GM10847 (cell line): ENCODE measurements around the gene PLAC1.

ENCODE experiments used
- POLR2A ChIP-seq: IDR thresholded peaks from 2 replicates; pipeline ENCODE4 v1.6.1; 2011; ENCODE audit not compliant: insufficient read length; ENCODE audit errors: extremely low read depth

PLAC1 gene, protein sequence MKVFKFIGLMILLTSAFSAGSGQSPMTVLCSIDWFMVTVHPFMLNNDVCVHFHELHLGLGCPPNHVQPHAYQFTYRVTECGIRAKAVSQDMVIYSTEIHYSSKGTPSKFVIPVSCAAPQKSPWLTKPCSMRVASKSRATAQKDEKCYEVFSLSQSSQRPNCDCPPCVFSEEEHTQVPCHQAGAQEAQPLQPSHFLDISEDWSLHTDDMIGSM

DNA sequence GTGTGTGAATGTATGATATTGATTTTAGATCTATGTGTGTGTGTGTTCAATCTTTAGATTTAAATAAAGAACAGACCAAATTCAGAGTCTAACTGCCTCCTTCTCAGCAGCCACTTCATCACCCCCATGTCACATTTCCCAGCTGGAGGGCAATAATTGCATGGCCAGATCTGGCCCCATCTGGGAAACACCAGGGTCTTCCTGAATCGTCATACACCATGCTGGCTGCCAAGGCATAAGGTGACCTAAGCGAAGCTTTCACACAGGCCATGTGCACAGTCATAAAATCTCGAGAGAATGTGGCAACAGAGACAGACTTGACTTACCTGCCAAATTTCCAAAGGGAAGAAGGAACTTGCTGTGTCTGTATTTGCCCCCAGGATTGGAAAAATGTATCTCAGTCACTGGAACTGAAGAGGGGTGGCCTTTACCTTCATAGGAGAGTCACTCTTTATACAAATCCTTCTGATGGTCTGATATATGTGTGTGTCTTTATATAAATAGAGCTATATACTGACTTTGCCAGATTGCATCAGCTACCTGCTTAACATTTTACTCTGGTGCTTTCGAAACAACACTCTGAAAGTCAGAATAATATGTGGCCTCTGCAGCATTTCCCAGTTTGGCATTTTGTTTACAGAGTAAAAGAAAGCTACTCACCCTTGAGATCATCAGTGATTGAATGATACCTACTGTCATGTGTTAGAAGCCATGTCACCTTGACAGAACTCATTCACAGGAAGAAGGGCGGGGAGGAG is at the start of gene PLAC1:
TSS of gene PLAC1 (minus strand) at position 470 of the 758 bp plus-strand sequence. CDS start 91,789 bp downstream, outside the sequence.
- TF ChIP-seq POLR2A: no peak

DNA sequence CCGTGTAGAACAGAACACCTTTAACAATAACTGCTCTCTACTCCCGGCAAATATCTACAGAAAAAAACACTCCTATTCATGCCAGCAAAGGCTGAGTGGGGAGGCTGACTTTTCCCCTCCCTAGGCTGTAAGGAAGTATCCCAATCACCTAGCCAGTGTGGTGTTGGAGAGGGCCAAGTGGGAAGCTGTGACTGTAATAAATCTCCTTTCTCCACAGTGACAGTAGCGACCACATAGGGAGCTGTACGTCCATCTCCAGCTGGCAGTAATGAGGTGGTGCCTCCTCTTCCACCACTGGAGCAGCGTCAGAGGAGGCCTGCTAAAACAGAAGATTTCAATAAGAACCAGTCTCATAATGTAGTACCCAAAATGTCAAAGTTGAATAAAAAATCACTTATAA is 47.9 kb upstream of the PLAC1 start:
- TF ChIP-seq POLR2A: no peak

DNA sequence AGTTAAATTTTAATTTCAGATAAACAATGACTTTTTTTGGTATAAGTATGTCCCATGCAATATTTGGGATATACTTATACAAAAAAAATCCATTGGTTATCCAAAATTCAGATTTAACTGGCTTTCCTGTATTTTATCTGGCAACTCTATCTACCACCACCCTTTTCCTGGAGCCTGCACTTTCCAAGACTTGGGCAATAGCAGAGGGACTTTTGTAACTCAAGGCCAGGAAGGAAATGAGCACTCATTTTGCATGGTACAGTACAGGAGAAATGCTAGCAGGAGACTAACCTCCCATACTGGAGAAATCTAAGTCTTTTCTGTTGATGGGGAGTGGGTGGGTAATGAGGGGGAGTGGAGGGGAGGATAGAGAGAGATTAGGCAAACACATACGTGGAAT is 37.7 kb upstream of the PLAC1 start:
- TF ChIP-seq POLR2A: no peak

DNA sequence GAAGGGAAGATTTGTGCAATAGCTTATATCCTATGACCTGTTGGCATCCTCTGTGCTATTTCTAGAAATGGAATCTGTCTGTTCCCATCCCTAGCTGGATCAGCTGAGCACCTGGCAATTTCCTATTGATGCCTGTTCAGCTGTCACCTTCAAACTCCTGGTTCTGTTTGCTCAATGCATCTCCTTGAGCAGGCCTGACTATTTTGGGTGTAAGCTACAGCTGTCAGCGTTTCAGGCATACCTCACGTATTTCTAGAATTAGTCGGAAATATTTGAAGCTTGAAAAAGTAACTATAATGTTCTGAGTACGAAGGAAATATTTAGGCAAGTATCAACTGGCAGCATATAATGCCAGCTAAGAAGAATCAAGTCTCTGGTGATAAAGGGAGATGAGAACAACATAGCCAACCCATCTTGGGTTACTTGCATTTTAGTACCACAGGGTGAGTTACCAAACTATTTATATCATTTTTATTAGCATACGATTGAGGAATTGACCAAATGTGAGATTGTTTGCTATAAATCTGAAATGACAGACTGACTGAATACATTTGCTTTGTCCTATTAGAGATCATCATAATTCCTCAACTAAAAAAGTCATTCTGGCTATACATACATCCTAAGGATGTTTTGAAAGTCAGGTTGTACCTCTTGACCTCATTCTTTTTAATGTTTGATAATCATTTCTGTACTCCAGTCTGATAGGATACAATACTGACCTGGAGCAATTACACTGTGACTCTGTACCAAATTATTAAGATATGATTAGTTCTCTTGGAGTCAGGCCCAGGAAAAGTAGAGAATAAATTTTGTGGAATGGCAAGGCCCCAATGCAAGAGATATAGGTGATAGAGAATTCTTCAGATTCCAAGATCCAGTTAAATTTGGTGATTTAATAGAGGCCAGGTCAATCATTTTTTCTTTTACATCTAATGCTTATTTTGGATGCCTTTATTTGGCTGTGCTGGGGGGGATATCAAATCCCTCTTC is 36.4 kb upstream of the PLAC1 start:
- no peak for TF ChIP-seq POLR2A

DNA sequence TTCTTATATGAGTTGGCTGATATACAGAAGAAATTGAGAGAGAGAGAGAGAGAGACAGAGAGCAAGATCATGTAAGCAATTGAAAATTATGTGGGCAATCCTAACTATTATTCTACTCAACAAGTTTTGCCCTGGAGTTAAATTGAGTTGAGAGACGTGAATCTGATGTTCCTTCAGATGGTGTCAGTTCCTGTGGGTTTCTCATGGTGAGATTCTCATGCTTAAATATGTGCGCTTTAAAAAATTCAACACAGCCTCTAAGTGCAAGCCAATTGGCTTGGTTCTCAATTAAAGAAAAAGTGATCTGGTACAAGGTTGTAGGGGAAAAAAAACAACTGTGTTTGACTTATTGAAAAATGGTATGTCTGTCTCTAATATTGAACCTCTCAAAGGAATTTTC is 35.4 kb upstream of the PLAC1 start:
- no peak for TF ChIP-seq POLR2A

DNA sequence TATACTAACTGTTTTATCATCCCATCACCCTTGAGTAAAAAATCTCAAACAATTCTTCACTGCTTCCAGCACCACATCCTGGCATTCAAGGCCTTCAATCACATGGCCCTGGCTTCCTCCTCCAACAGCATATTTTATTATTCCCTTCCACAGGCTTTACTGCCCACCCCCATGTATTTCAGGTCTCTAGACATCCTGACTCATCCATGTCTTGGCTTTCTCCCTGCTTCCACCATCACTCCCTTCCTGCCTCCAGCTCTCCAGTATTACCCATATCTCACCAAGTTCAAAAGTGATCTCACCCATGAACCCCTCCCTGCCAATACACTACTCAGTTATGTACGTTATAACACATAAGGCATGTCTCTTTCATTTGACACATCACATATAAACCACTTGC is 34.7 kb upstream of the PLAC1 start:
- no peak for TF ChIP-seq POLR2A

DNA sequence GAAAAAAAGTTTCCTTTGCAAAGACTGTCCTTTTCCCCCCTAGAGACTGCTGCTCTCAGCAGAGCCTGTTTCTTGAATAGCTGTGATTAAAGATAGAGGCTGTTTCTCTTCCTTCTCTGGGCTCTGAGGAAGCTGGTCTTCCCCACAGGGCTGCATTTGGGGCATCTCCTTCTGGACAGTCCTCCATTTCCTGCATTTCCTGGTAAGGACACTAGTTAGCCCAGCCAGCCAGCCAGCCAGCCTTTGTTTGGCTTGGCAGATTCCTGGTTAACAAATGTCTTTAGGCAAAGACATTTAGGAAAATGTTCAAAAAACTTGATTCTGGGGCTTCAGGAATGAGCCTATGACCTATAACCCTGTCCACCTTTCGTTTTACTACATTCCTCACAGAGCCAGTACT is 34.0 kb upstream of the PLAC1 start:
- TF ChIP-seq POLR2A: no peak

DNA sequence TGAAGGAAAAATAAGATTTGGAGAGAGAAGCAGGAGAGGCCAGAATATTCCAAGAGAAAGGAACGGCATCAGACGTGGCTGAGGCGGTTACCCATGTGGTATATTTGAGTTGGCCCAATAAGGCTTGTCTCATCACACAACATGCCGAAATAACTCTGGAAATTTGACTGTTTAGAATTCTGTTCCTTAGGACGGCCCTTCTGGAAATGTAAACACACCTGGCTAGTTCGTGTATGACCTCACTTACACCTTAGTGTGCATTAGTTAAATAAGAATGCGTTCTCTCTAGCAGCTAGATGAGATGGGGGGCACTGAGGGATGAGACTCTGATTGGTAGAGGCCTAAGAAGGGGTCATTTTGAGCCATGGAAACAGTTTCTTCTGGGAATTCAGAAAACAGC is 33.2 kb upstream of the PLAC1 start:
- no peak for TF ChIP-seq POLR2A

DNA sequence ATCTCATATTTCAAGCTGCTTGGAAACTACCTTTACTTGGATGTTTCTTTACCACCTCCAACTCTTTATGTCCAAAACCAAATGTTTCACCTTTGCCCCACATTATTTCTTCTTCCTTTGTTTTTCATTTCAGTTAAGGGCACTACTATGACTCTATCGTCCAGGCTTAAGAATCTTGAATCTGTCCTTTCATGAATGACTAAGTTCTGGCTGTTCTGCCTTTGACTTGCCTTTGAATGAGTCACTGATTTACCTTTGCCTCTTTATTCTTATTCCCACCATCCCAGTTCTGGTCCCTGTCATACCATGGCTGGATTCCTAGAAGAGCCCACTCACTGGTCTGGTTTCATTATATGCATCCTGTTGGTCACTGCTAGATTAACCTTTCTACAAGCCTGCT is 30.6 kb upstream of the PLAC1 start:
- no peak for TF ChIP-seq POLR2A

DNA sequence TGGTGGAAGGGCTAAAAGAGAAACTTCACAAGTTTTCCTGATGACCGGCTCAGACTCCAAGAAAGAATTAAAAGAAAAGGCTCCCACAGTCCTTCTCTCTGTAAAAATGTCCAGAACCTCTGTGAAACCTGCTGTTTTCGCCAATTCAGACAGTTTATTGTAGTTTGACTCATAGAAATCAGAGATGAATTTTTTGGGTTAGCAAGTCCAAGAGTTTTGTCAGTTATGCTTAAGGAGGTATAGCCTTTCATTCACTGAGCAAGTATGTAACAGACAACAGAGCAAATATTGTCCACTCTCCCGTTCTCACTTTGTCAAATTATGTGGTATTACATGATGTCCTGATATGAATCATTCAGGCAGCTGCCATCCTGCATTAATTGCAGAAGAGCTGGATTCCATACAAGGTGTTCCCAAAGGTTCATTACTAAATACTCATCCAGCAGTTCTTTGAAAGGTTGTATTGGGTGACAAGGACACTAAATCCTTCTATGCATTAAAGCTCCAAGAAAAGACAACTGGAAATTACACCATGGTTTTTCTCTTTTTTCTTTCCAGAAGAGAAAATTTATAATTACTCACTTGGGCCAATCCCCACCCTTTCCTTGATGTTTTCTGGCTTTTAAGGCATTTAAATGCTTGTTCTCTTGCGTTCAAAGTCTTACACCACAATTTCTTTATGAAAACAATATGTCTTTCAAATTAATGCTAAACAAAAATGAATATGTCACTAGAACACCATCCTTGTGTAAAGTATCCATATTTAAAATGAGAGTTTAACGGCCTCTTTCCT is 30.0 kb upstream of the PLAC1 start:
- TF ChIP-seq POLR2A: no peak

DNA sequence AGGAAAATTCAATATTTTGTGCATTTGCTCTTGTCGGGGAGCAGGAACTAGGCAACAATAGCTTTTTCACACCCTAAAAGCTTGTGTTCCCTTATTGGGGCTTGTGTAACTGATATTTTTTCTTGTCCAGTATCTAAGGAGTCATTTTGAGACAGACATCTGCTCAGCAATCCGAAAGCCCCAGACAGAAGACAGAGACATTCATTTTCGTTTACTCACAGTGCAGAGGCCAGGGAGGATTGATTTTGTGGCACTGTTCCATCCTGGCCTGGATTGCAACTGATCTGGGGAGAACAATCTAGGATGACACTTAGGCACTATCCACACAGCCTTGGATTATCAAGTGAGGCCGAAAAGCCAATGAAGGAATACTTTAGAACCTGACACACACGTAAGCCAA is 27.4 kb upstream of the PLAC1 start:
- no peak for TF ChIP-seq POLR2A

DNA sequence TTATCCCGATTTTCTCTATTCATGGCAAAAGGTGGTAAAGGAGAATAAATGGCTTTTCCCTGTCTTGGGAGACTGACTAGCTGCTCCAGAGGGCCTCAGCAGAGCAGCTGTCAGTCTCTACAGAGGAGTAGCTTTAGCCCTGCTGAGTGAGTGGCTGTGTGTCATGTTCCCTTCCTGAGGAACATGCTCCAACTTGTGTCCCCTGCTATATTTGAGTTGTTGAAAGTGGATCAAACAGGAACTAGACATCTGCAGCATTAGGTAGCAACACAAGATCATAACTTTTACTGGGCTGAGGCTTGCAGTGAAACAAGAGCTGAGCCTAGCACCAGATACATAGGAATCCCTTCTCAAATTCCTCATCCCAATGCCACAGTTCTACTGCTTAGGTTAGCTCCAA is 26.7 kb upstream of the PLAC1 start:
- TF ChIP-seq POLR2A: no peak

DNA sequence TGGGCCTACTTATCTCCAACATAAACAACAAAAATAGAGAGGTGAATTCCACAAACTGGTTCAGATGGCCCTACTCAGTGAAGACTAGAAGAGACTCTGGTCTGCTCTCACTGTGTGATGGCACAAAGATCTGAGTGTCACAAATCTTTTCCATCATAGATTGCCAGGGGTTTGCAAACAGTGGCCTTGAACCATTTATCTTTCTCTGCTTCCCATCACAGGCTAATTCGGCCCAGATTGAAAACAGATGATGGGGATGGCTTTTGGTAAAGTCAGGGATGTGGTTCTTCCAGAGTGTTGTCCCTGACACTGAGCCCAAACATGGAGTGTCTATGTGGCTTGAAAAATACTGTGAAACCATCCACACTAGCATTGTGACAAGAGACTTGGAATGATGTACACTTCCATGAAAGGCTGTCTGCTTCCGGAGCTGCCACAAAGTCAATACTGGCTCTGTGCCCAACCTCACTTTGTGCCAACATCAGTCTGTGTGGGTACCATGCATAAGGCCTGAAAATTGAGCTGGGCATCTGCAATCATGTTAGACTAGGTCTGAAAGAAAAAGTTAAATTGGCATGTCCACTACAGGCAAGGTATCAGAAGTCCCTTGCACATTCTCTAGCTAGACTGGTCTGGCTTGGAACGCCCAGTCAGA is 25.2 kb upstream of the PLAC1 start:
- TF ChIP-seq POLR2A: no peak

DNA sequence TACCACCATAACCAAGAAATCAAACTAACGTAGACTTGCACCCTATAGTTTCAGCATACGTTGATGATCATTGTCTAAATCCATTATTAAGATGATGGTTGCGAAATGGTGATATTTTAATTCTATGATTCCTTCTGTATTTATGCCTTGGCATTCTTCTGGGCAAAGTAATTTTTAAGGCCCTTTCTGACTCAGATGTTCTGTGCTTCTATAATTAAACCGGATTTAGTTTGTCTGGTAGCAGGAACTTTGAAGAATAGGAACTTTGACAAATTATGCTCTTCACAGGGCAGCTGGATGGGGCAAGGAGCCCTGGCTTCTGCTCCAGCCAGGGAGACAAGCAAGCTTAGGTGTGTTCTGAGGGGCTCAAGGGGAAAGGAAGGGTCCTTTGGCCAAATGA is 23.8 kb upstream of the PLAC1 start:
- no peak for TF ChIP-seq POLR2A
